ENCODE measurements around the gene COL8A1. TPM values are rescaled to one million over a fixed set of nuclear protein-coding genes. Genes with fewer than 3 reads are reported as not detected.

Gene COL8A1
- total RNA-seq, 1 donor from 2014 or later: 5.6 TPM

DNA sequence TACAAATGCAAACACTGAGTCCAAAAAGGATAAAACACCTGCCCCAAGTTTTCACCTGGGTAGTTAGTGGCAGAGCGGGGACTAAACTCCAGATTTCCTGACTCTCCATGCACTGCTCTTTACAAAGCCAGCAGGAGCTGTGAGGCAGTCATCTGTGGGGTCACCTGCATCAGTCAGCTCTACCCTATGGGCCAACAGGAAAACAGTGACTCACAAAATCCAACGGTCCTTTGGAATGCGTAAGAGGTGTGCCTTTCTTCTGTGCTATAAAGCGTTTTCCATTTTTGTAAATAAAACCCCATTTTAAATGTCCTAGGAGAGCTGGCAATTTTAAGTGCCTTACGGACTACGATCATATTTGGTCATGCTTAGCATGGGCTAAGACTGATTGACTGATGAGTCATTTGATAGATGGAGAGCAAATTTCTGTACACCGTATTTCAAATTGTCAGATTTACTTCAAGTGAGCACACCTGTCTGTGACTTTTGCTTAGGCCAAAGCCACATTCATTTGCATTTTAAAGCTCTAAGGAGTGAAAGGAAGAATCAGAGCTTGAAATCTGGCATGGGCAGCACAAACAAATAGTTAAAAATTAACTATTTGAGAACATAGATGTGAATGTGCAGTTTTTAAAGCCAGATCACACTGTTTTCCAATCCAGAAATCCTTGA, 4.4 kb upstream of the COL8A1 start:
- Mint-ChIP-seq H3K27me3 (ENCODE audit: unreplicated experiment) (peaks cover 5% of the 10 kb centered on the region), H3K9me3 (ENCODE audit: unreplicated experiment) (no peaks in the 10 kb centered on the region), H3K27ac (ENCODE audit: unreplicated experiment) (no peak overlapping the region), H3K4me1 (ENCODE audit: unreplicated experiment) (peaks cover 18% of the 10 kb centered on the region), H3K36me3 (ENCODE audit: low read depth, unreplicated experiment) (no peaks in the 10 kb centered on the region), H3K4me3 (ENCODE audit: unreplicated experiment) (no peak overlapping the region)
- DNase-seq (ENCODE audit: low spot score): no peak
- TF ChIP-seq CTCF (IDR thresholded peaks at IDR 0.05; ENCODE audit: unreplicated experiment): no peak

GRCh38 chr3:99634881-99635280, 3.5 kb upstream of the COL8A1 start:
- Mint-ChIP-seq H3K4me1 (ENCODE audit: unreplicated experiment) (peaks cover 18% of the 10 kb centered on the region), H3K9me3 (ENCODE audit: unreplicated experiment) (no peaks in the 10 kb centered on the region), H3K36me3 (ENCODE audit: low read depth, unreplicated experiment) (no peaks in the 10 kb centered on the region), H3K27me3 (ENCODE audit: unreplicated experiment) (peaks cover 5% of the 10 kb centered on the region), H3K4me3 (ENCODE audit: unreplicated experiment) (no peak overlapping the region), H3K27ac (ENCODE audit: unreplicated experiment) (no peak overlapping the region)
- no peak for TF ChIP-seq CTCF (IDR thresholded peaks at IDR 0.05; ENCODE audit: unreplicated experiment)
- DNase-seq (ENCODE audit: low spot score): no peak

- no peak overlapping the region for H3K27ac Mint-ChIP-seq (ENCODE audit: unreplicated experiment)
- no peaks in the 10 kb centered on the region for H3K9me3 Mint-ChIP-seq (ENCODE audit: unreplicated experiment)
- no peak for DNase-seq (ENCODE audit: low spot score)
- no peak overlapping the region for H3K4me3 Mint-ChIP-seq (ENCODE audit: unreplicated experiment)
- peaks cover 18% of the 10 kb centered on the region for H3K4me1 Mint-ChIP-seq (ENCODE audit: unreplicated experiment)
- no peak for TF ChIP-seq CTCF (IDR thresholded peaks at IDR 0.05; ENCODE audit: unreplicated experiment)
- no peaks in the 10 kb centered on the region for H3K36me3 Mint-ChIP-seq (ENCODE audit: low read depth, unreplicated experiment)
- peaks cover 5% of the 10 kb centered on the region for H3K27me3 Mint-ChIP-seq (ENCODE audit: unreplicated experiment)
Observed at GRCh38 chr3:99635348-99635747, 3.0 kb upstream of the COL8A1 start.

- no peaks in the 10 kb centered on the region for H3K36me3 Mint-ChIP-seq (ENCODE audit: low read depth, unreplicated experiment)
- peaks cover 12% of the 10 kb centered on the region for H3K4me1 Mint-ChIP-seq (ENCODE audit: unreplicated experiment)
- H3K27ac Mint-ChIP-seq (ENCODE audit: unreplicated experiment): no peak overlapping the region
- peaks cover 4% of the 10 kb centered on the region for H3K27me3 Mint-ChIP-seq (ENCODE audit: unreplicated experiment)
- DNase-seq (ENCODE audit: low spot score): no peak
- H3K4me3 Mint-ChIP-seq (ENCODE audit: unreplicated experiment): no peak overlapping the region
- TF ChIP-seq CTCF (IDR thresholded peaks at IDR 0.05; ENCODE audit: unreplicated experiment): no peak
- no peaks in the 10 kb centered on the region for H3K9me3 Mint-ChIP-seq (ENCODE audit: unreplicated experiment)
Observed at GRCh38 chr3:99637016-99637367, 1.4 kb upstream of the COL8A1 start.

DNA sequence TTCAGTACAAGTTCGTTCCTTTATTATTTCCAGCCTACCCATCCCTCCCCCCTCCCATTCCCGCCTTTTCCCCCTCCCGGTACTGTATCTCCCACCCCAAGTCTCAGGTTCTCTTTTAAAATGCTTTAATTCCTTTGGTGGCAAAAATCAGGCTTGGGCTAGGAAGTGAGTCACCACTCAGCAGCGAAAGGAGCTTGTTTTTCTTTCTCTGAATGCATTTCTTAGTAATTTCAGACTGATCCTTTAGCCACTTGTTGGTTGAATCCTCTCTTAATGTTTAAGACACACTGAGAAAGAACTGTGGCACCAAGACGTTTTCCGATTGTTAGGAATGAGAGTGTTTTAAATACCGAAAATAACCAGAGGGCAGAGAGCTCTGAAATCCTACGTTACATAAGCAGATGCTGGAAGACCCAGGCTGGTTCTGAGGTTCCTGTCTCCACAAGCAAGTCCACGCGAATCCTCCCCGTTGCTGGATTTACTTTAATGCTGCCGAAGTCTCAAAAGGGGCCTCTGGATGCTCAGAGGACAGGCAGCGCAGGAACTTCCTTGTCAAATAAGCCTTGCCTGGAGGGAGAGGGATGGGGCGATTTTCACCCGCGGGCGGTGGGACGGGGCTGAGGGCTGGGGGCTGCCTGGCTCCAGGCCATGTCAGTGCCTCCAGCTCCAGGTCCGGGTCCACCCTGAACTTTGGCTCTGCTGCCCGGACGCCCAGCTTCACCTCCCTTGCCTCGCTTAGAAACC, 854 bp upstream of the COL8A1 start:
- DNase-seq (ENCODE audit: low spot score): peak; percentile 26
- H3K27me3 Mint-ChIP-seq (ENCODE audit: unreplicated experiment): peaks cover 4% of the 10 kb centered on the region
- H3K4me1 Mint-ChIP-seq (ENCODE audit: unreplicated experiment): peaks cover 12% of the 10 kb centered on the region
- no peak for TF ChIP-seq CTCF (IDR thresholded peaks at IDR 0.05; ENCODE audit: unreplicated experiment)
- no peak overlapping the region for H3K27ac Mint-ChIP-seq (ENCODE audit: unreplicated experiment)
- H3K4me3 Mint-ChIP-seq (ENCODE audit: unreplicated experiment): peak overlapping the region; percentile 95
- H3K36me3 Mint-ChIP-seq (ENCODE audit: low read depth, unreplicated experiment): no peaks in the 10 kb centered on the region
- no peaks in the 10 kb centered on the region for H3K9me3 Mint-ChIP-seq (ENCODE audit: unreplicated experiment)

Data from endothelial cell (in vitro differentiated cells).